Activated naive CD4-positive, alpha-beta T cell treated with anti-CD3 and anti-CD28 coated beads, Interleukin-2, amount 10 ng/mL, durations not matched to agents 7 days and 5 days (primary cell): ENCODE data around the gene SLC7A6.

ENCODE experiments used
- CTCF ChIA-PET: fragments of 350-600 bp; sonication (Branson Sonifier 250); formaldehyde crosslinking; loops from one replicate; lab custom pipeline; 2021; ENCODE audit warnings: antibody characterized with exemption; lab: Charles Lee
- DNase-seq: peaks from one replicate; pipeline ENCODE4 v3.0.0-alpha.2; 2020
- H3K27ac Mint-ChIP-seq: one replicate; pipeline ENCODE4 v1.8.0; 2021; ENCODE audit warnings: mild to moderate bottlenecking, moderate library complexity, mixed read lengths
- H3K27me3 Mint-ChIP-seq: one replicate; pipeline ENCODE4 v1.8.0; 2021; ENCODE audit warnings: mild to moderate bottlenecking, mixed read lengths
- H3K36me3 Mint-ChIP-seq: one replicate; pipeline ENCODE4 v1.8.0; 2021; ENCODE audit warnings: mixed read lengths
- H3K4me1 Mint-ChIP-seq: one replicate; pipeline ENCODE4 v1.8.0; 2021; ENCODE audit warnings: mixed read lengths
- H3K4me3 Mint-ChIP-seq: one replicate; pipeline ENCODE4 v1.8.0; 2021; ENCODE audit warnings: mild to moderate bottlenecking, moderate library complexity, mixed read lengths
- H3K9me3 Mint-ChIP-seq: one replicate; pipeline ENCODE4 v1.8.0; 2021; ENCODE audit warnings: mixed read lengths

SLC7A6 gene

DNA sequence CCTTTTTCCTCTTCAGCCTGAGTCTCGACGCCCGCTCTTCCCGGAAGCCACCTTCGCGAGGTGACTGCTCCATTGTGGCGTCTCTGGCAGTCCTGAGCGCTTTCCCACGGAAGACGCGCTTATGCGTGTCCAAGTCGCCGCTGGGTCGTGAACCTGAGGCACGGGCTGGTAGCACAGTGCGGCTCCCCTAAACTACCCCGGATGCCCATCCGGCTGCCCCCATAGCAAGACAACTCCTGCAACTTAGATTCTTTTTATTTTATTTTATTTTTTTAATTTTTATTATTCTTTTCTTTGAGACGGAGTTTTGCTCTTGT, 26.3 kb upstream of the SLC7A6 start:
- H3K27ac Mint-ChIP-seq: peak overlapping the region; percentile 79
- H3K9me3 Mint-ChIP-seq: no peaks in the 10 kb centered on the region
- H3K4me1 Mint-ChIP-seq: peaks cover 37% of the 10 kb centered on the region
- CTCF ChIA-PET: interaction anchor here (1.0 to 2.0 kb wide), 7 partner anchors 10 to 149 kb away, joined by 3 to 7 read pairs (median 4); no protein-coding TSS in a partner anchor
- H3K4me3 Mint-ChIP-seq: peak overlapping the region; percentile 81
- peaks cover 2% of the 10 kb centered on the region for H3K36me3 Mint-ChIP-seq
- no peak for DNase-seq
- peaks cover 35% of the 10 kb centered on the region for H3K27me3 Mint-ChIP-seq

DNA sequence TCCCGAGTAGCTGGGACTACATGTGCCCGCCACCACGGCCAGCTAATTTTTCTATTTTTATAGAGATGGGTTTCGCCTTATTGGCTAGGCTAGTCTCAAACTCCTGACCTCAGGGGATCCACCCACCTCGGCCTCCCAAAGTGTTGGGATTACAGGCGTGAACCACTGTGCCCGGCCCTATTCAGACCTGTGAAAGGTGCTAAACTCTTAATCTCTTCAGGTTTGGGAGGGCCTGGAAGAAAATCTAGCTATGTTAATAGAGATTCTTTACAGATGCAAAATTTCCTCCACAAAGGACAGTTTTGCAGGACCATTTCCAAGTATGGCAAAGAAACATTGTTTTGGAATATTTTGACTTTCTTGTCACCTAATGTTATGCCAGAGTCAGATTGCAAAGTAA, 22.2 kb upstream of the SLC7A6 start:
- H3K4me3 Mint-ChIP-seq: no peak overlapping the region
- H3K9me3 Mint-ChIP-seq: no peaks in the 10 kb centered on the region
- peaks cover 44% of the 10 kb centered on the region for H3K4me1 Mint-ChIP-seq
- DNase-seq: no peak
- H3K36me3 Mint-ChIP-seq: peaks cover 4% of the 10 kb centered on the region
- peaks cover 43% of the 10 kb centered on the region for H3K27me3 Mint-ChIP-seq
- CTCF ChIA-PET: interaction anchor here (0.8 to 1.9 kb wide), 4 partner anchors 8 to 87 kb away, joined by 3 to 11 read pairs (median 3); no protein-coding TSS in a partner anchor
- no peak overlapping the region for H3K27ac Mint-ChIP-seq

DNA sequence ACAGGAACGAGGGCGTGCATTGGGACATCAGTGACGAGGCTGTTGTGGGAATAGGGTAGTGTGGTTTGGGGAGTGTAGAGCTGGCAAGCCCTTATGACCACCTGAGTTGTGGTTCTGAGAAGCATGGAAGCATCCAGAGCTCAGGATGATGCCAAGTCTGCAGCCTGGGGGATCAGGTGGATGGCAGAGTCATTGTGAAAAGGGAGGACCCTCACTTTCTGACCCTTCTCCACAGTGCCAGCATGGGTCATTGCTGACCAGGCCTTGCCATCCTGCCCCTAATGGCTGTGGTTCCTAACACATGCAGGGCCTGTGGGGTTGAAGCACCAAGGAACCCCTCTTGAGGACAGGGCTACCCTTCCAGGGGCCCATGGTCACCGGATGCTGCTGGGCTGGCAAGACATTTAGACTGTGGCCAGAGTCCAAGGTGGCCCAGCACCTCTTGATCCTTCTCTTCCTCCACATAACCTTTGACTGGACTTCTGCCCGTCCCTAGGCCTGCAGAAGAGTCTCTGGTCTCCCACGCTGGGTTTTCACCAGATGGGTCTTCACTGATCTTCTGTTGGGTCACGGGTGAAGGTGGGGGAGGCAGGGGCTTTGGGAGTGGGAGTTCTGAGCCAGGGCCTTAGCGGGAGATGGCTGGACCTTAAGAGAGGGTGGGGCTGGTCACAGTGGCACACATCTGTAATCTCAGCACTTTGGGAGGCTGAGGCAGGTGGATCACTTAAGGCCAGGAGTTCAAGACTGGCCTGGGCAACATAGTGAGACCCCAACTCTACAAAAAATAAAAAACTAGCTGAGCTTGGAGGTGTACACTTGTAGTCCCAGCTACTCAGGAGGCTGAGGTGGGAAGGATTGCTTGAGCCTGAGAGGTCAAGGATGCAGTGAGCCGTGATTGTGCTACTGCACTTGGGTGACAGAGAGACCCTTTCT, 21.1 kb upstream of the SLC7A6 start:
- H3K27ac Mint-ChIP-seq: no peak overlapping the region
- peaks cover 5% of the 10 kb centered on the region for H3K36me3 Mint-ChIP-seq
- H3K9me3 Mint-ChIP-seq: no peaks in the 10 kb centered on the region
- no peak for DNase-seq
- H3K4me3 Mint-ChIP-seq: peak overlapping the region; percentile 12
- H3K27me3 Mint-ChIP-seq: peaks cover 33% of the 10 kb centered on the region
- CTCF ChIA-PET: interaction anchor here (0.8 to 4.0 kb wide), 5 partner anchors 12 to 85 kb away, joined by 3 to 26 read pairs (median 4); no protein-coding TSS in a partner anchor
- H3K4me1 Mint-ChIP-seq: peaks cover 36% of the 10 kb centered on the region

DNA sequence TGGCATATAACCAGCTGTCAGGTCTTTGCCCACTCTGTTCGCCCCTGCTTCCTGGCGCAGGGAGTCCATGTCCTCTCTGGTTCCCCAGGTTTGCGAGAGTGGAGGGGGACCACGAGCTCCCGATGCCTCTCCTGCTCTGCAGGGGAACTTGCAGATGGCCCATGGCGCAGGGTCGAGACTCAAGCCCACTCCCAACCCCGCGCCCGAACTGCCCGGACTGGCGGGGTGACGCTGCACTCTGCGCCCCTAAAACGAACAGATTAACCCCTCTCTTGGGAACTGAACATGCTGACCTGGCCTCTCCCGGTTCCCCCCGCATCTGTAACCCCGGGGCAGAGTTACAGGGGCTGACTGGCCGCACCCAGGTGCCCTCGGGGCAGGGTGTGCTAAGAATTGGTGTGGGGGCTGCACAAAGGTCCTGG, 19.8 kb upstream of the SLC7A6 start:
- Mint-ChIP-seq H3K9me3 (no peaks in the 10 kb centered on the region), H3K36me3 (peaks cover 10% of the 10 kb centered on the region), H3K27ac (peak overlapping the region; percentile 78), H3K4me3 (peak overlapping the region; percentile 96), H3K27me3 (peaks cover 31% of the 10 kb centered on the region), H3K4me1 (peaks cover 27% of the 10 kb centered on the region)
- CTCF ChIA-PET: interaction anchor here (0.8 to 4.0 kb wide), 4 partner anchors 11 to 84 kb away, joined by 3 to 26 read pairs (median 4); no protein-coding TSS in a partner anchor
- DNase-seq: no peak

DNA sequence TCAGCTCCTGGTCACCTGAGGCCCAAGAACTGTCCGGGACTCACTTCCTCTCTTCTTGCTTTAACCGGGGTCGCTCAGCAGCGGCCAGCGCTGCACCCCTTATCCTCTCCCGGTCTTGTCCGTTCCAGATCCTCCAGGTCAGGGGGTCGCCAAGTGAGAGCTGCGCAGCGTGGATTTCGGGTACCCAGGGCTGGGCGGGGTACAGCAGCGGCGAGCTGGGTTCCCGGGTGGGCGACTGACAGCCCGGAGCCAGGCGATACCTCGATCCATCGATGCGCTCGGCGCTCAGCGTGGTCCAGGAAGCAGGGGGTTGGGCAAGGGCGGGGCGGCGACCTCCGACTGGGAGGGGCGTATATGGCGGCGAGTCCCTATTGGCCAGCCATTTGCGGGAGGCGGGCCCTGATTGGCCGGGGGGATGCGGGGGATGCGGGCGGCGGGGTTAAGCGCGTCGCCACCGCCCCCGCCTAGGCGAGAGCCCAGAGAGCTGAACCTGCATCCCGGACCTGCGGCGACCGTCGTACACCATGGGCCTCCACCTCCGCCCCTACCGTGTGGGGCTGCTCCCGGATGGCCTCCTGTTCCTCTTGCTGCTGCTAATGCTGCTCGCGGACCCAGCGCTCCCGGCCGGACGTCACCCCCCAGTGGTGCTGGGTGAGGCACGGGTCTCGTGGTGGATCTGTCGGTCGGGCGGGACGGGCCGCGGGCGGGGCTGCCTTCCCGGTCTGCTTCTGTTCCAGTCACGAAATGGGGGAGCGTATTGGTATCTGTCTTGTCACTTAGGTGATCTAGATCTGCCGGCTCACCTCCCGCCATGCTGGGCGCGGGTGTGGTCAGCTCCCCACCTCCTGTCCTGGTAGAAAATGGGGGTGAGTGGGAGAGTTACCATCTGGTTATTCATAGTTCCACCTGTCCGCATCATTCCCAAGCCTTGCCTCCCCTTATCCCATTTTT, 19.1 kb upstream of the SLC7A6 start, which contains the start of gene PLA2G15:
TSS of gene PLA2G15 (plus strand) at position 471 of the 951 bp plus-strand sequence. CDS start at position 525, 54 bp downstream.
- Mint-ChIP-seq H3K4me1 (peaks cover 24% of the 10 kb centered on the region), H3K9me3 (no peaks in the 10 kb centered on the region), H3K27ac (peak within 1 kb of the TSS; percentile 78), H3K27me3 (peaks cover 26% of the 10 kb centered on the region), H3K36me3 (peaks cover 13% of the 10 kb centered on the region), H3K4me3 (peak within 1 kb of the TSS; percentile 96)
- peak; percentile 97 for DNase-seq
- CTCF ChIA-PET: interaction anchor here (1.5 to 4.0 kb wide), 2 partner anchors 10 to 83 kb away, joined by 4 to 26 read pairs; no protein-coding TSS in a partner anchor

DNA sequence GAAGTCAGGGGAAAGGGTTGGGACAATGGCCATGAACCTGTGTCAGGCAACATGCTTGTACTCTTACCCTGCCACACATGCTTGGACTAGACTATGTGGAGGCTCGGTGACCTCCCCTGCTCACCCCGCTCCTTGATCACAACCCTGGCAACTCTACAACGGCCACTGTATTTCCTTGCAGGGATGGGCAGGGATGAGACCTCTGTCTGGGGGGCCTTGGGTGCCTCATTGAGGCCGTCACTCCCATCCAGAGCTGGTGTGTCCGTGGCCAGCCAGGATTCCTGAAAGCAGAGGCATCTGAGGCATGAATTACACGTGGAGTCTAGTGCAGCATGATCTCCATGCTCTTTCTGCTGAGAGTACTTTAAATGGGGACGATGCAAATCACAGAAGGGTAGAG, 18.2 kb upstream of the SLC7A6 start:
- H3K27ac Mint-ChIP-seq: no peak overlapping the region
- no peaks in the 10 kb centered on the region for H3K9me3 Mint-ChIP-seq
- no peak for DNase-seq
- H3K36me3 Mint-ChIP-seq: peaks cover 16% of the 10 kb centered on the region
- H3K27me3 Mint-ChIP-seq: peaks cover 25% of the 10 kb centered on the region
- peak overlapping the region; percentile 96 for H3K4me3 Mint-ChIP-seq
- H3K4me1 Mint-ChIP-seq: peaks cover 24% of the 10 kb centered on the region
- CTCF ChIA-PET: interaction anchor here (1.7 to 4.0 kb wide), 2 partner anchors 15 to 82 kb away, joined by 8 to 26 read pairs; no protein-coding TSS in a partner anchor

DNA sequence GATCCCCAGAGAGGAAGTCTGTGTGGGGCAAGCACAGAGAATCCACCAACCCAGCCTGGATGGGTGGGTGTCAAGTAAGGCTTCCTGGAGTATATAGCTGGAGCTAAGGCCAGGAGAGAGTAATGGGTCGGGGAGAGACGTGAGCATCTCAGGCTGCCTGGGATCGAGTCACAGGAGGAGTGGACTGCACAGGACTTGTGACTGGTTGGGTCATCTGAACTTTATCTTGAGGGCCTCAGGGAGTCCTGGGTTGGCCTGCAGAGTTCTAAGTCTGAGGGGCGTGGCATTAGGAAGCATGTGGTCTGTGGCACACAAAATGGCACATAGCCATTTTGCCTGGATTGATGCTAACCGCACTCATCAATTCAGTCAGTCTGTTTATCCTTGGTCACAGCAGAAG, 17.7 kb upstream of the SLC7A6 start:
- peaks cover 23% of the 10 kb centered on the region for H3K27me3 Mint-ChIP-seq
- peaks cover 16% of the 10 kb centered on the region for H3K36me3 Mint-ChIP-seq
- no peak overlapping the region for H3K4me3 Mint-ChIP-seq
- CTCF ChIA-PET: interaction anchor here (1.7 to 4.0 kb wide), 2 partner anchors 15 to 81 kb away, joined by 8 to 26 read pairs; no protein-coding TSS in a partner anchor
- no peak overlapping the region for H3K27ac Mint-ChIP-seq
- no peaks in the 10 kb centered on the region for H3K9me3 Mint-ChIP-seq
- H3K4me1 Mint-ChIP-seq: peaks cover 24% of the 10 kb centered on the region
- no peak for DNase-seq

DNA sequence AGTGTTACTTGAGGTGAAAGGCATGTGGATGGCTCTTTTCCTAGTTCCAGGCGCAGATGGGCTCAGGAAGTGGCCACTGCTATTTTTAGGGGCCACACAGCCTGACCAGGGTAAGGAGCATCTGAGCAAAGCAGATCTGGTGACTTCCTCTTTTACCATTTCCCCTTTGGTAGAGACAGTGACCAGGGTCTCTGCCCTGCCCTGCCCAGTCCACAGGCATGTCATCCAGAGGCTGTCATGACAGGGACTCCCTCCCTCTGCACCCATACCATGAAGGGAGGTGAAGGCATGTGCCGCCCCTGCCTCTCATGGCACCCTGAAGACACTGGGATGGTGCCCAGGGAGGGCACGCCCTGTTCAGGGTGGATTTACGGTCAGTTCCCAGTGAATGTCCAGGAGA, 16.9 kb upstream of the SLC7A6 start:
- no peak overlapping the region for H3K27ac Mint-ChIP-seq
- peaks cover 24% of the 10 kb centered on the region for H3K4me1 Mint-ChIP-seq
- H3K9me3 Mint-ChIP-seq: no peaks in the 10 kb centered on the region
- no peak overlapping the region for H3K4me3 Mint-ChIP-seq
- peaks cover 23% of the 10 kb centered on the region for H3K27me3 Mint-ChIP-seq
- CTCF ChIA-PET: interaction anchor here (0.8 to 4.0 kb wide), 5 partner anchors 14 to 180 kb away, joined by 3 to 26 read pairs (median 6); partner anchors contain the start of gene SLC7A6
- DNase-seq: no peak
- peaks cover 18% of the 10 kb centered on the region for H3K36me3 Mint-ChIP-seq

DNA sequence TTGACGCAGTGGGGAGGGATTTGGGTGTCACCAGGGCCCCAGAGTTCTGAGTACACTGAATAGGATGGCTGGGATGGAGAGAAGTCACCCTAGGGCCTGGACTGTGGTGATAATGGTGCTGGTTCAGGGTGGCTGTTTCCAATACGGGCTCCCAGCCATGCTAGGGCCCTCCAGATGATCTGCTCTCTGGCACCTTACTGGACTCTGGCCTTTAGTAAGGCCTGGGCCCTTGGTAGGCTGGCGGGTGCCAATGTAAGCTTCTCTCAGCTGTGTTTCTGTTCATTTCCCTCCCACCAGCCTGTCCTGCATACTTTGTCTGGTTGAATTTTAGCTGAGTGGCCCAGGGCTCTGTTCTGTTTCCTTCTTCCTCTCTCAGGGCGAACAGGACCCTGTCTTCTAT, 16.4 kb upstream of the SLC7A6 start:
- CTCF ChIA-PET: interaction anchor here (0.7 to 1.7 kb wide), 6 partner anchors 10 to 362 kb away, joined by 3 to 6 read pairs (median 4); partner anchors contain the start of gene SLC7A6
- H3K9me3 Mint-ChIP-seq: no peaks in the 10 kb centered on the region
- H3K4me1 Mint-ChIP-seq: peaks cover 24% of the 10 kb centered on the region
- peak overlapping the region; percentile 7 for H3K4me3 Mint-ChIP-seq
- no peak for DNase-seq
- peaks cover 18% of the 10 kb centered on the region for H3K27me3 Mint-ChIP-seq
- peaks cover 18% of the 10 kb centered on the region for H3K36me3 Mint-ChIP-seq
- no peak overlapping the region for H3K27ac Mint-ChIP-seq

DNA sequence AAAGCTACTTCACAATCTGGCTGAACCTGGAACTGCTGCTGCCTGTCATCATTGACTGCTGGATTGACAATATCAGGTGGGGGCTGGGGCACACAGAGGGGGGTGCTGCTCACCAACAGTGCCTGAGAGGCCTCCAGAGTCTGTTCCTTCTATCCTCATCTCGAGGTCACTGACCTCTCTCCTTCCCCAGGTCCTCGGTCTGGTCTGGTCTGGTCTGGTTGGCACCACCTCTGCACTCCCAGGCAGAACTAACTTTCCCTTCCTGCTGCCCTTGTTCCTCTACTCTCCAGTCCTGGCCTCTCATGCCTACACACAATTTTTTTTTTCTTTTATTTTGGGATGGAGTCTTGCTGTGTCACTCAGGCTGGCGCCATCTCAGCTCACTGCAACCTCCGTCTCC, 15.0 kb upstream of the SLC7A6 start:
- H3K4me1 Mint-ChIP-seq: peaks cover 23% of the 10 kb centered on the region
- H3K27ac Mint-ChIP-seq: peak overlapping the region; percentile 16
- H3K27me3 Mint-ChIP-seq: peaks cover 7% of the 10 kb centered on the region
- peaks cover 18% of the 10 kb centered on the region for H3K36me3 Mint-ChIP-seq
- no peak for DNase-seq
- CTCF ChIA-PET: interaction anchor here (0.7 to 5.0 kb wide), 5 partner anchors 8 to 78 kb away, joined by 3 to 24 read pairs (median 5); partner anchors contain the start of gene SLC7A6
- H3K4me3 Mint-ChIP-seq: no peak overlapping the region
- H3K9me3 Mint-ChIP-seq: no peaks in the 10 kb centered on the region

DNA sequence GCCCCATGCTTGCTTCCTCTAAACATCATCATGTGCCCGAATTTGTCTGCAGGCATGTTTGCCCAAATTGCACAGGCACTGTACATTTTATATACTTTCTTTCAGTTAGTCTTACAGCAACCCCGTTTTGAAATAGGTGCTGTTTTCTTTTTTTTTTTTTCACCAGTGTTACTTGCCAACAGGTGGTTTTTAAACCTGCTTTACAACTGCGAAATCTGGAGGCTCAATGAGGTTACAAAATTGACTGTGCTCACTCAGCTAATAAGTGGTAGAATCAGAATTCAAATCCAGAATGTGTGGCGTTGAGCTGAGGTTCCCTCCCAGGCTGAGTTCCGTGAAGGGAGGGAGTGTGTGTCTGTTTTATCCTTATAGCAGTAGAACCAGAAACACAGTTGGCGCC, 13.4 kb upstream of the SLC7A6 start:
- H3K27me3 Mint-ChIP-seq: no peaks in the 10 kb centered on the region
- H3K4me3 Mint-ChIP-seq: no peak overlapping the region
- CTCF ChIA-PET: interaction anchor here (1.5 to 5.0 kb wide), 3 partner anchors 10 to 78 kb away, joined by 4 to 24 read pairs (median 5); partner anchors contain the start of gene SLC7A6
- peaks cover 17% of the 10 kb centered on the region for H3K36me3 Mint-ChIP-seq
- no peak for DNase-seq
- H3K4me1 Mint-ChIP-seq: peaks cover 12% of the 10 kb centered on the region
- H3K27ac Mint-ChIP-seq: no peak overlapping the region
- H3K9me3 Mint-ChIP-seq: no peaks in the 10 kb centered on the region

DNA sequence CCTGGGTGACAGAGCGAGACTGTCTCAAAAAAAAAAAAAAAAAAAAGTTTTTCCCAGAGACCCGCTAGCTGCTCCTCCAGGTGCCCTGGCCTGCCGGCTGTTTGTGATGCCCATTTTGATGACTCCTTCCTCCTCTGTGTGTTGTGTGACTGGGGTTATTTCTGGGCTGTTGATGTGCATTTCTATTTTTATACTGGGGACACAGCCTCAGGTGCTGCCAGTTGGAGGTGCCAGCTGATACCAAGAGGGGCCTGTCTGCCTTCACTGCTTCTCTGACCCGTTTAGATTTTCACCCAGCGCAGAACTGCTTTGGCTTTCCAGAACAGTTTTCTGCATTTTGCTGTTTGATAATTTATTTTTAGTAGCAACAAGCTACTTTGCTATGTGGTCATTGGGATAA, 12.5 kb upstream of the SLC7A6 start:
- Mint-ChIP-seq H3K4me3 (no peak overlapping the region), H3K27me3 (no peaks in the 10 kb centered on the region), H3K27ac (no peak overlapping the region), H3K36me3 (peaks cover 17% of the 10 kb centered on the region), H3K9me3 (no peaks in the 10 kb centered on the region), H3K4me1 (peaks cover 5% of the 10 kb centered on the region)
- DNase-seq: no peak
- CTCF ChIA-PET: interaction anchor here (0.6 to 5.0 kb wide), 3 partner anchors 10 to 77 kb away, joined by 3 to 24 read pairs (median 4); no protein-coding TSS in a partner anchor

DNA sequence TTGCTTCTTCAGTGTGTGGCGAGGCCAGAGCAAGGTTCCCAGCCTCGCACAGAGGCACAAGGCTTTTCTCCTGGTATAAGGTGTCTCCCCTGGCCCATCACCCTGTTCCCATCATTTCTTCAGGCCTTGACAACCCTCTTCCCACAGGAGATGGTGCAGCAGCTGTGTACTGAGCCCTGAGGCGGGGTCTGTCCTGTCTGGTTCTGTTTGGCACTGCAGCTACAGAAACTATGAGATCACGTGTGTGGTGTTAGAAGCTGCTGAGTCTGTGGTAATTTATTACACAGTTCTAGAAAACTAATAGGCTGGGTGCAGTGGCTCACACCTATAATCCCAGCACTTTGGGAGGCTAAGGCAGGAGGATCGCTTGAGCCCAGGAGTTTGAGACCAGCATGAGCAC, 11.9 kb upstream of the SLC7A6 start:
- peaks cover 6% of the 10 kb centered on the region for H3K4me1 Mint-ChIP-seq
- no peak overlapping the region for H3K27ac Mint-ChIP-seq

More for the DNA sequence above, 11.9 kb upstream of the SLC7A6 start:
- Mint-ChIP-seq H3K36me3 (peaks cover 17% of the 10 kb centered on the region), H3K9me3 (no peaks in the 10 kb centered on the region), H3K27me3 (no peaks in the 10 kb centered on the region), H3K4me3 (no peak overlapping the region)
- DNase-seq: no peak
- CTCF ChIA-PET: interaction anchor here (1.5 to 5.0 kb wide), 2 partner anchors 9 to 77 kb away, joined by 4 to 24 read pairs; no protein-coding TSS in a partner anchor
